LNCAP (cell line): Measurements from ENCODE around the gene SELENON.

ENCODE experiments used
- TF ChIP-seq, protein P1 (sequence below): fragments of 450-650 bp; IDR thresholded peaks from 2 replicates; pipeline ENCODE4 v1.5.1; 2017; ENCODE audit warnings: mild to moderate bottlenecking

SELENON gene

GRCh38 chr1:25766721-25767436 lies 33.1 kb upstream of the SELENON start:
- TF ChIP-seq, protein P1, sequence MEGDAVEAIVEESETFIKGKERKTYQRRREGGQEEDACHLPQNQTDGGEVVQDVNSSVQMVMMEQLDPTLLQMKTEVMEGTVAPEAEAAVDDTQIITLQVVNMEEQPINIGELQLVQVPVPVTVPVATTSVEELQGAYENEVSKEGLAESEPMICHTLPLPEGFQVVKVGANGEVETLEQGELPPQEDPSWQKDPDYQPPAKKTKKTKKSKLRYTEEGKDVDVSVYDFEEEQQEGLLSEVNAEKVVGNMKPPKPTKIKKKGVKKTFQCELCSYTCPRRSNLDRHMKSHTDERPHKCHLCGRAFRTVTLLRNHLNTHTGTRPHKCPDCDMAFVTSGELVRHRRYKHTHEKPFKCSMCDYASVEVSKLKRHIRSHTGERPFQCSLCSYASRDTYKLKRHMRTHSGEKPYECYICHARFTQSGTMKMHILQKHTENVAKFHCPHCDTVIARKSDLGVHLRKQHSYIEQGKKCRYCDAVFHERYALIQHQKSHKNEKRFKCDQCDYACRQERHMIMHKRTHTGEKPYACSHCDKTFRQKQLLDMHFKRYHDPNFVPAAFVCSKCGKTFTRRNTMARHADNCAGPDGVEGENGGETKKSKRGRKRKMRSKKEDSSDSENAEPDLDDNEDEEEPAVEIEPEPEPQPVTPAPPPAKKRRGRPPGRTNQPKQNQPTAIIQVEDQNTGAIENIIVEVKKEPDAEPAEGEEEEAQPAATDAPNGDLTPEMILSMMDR = no peak

- TF ChIP-seq, protein P1 = no peak
Measured at GRCh38 chr1:25767437-25767770, 32.6 kb upstream of the SELENON start.

DNA sequence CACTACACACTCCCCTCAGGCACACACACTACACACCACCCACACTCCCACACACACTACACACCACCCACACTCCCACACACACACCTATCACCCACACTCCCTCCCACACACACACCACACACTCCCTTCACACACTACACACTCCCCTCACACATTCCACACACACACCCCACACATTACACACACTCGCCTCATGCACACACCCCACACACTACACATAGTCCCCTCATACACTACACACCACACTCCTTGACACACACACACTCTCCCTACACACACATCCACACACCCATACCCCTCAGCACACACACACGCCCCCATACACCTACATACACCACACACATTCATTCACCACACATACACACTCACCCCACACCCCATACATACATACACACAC lies 31.0 kb upstream of the SELENON start:
- TF ChIP-seq, protein P1 = no peak

- TF ChIP-seq, protein P1 = no peak
Measured at GRCh38 chr1:25769625-25770383, 30.2 kb upstream of the SELENON start.

- TF ChIP-seq, protein P1 = no peak
Measured at GRCh38 chr1:25770541-25771220, 29.3 kb upstream of the SELENON start.

- TF ChIP-seq, protein P1 = no peak
Measured at GRCh38 chr1:25771221-25772114, 28.5 kb upstream of the SELENON start.

- TF ChIP-seq, protein P1 = no peak
Measured at GRCh38 chr1:25772164-25772563, 27.8 kb upstream of the SELENON start.
